WI38 (cell line): ENCODE results near the gene PRSS50.

Experiments
- H3K4me3 ChIP-seq: 2 replicates; pipeline ENCODE4 v1.5.1; 2011; ENCODE audit warnings: low read depth, mild to moderate bottlenecking, control low read depth, low read length
- TF ChIP-seq, protein P1 (sequence below): IDR thresholded peaks from 2 replicates; pipeline ENCODE4 v1.5.1; 2012; ENCODE audit warnings: low read depth, mild to moderate bottlenecking, control low read depth, low read length

The PRSS50 gene

GRCh38 chr3:46675843-46676567, 41.7 kb downstream of the PRSS50 start:
- no peak overlapping the region for H3K4me3 ChIP-seq
- TF ChIP-seq, protein P1, sequence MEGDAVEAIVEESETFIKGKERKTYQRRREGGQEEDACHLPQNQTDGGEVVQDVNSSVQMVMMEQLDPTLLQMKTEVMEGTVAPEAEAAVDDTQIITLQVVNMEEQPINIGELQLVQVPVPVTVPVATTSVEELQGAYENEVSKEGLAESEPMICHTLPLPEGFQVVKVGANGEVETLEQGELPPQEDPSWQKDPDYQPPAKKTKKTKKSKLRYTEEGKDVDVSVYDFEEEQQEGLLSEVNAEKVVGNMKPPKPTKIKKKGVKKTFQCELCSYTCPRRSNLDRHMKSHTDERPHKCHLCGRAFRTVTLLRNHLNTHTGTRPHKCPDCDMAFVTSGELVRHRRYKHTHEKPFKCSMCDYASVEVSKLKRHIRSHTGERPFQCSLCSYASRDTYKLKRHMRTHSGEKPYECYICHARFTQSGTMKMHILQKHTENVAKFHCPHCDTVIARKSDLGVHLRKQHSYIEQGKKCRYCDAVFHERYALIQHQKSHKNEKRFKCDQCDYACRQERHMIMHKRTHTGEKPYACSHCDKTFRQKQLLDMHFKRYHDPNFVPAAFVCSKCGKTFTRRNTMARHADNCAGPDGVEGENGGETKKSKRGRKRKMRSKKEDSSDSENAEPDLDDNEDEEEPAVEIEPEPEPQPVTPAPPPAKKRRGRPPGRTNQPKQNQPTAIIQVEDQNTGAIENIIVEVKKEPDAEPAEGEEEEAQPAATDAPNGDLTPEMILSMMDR, result no peak

DNA sequence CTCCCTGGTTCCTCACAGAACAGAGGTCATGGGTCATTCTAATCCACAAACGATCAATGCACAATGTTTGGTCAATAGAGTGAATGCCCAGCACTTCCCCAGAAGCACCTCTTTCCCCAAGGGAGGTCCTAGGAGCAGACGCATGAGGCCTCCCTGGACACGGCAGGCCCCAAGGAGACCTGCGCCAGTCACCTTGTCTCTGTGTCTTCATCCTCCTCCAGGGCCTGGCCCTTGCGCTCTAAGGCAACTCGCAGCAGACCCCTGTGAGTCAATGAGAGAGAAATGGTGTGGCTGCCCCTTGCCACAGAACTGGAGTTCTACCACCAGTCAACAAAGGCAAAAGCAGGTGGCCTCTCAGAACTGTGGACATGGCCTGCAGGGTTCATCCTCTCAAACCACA, 42.2 kb downstream of the PRSS50 start:
- TF ChIP-seq, protein P1, result no peak
- no peak overlapping the region for H3K4me3 ChIP-seq

- H3K4me3 ChIP-seq, result no peak overlapping the region
- TF ChIP-seq, protein P1, result no peak
These were observed 43.4 kb downstream of the PRSS50 start for GRCh38 chr3:46674031-46674845.

GRCh38 chr3:46673151-46674030, 44.3 kb downstream of the PRSS50 start:
- TF ChIP-seq, protein P1, result no peak
- no peak overlapping the region for H3K4me3 ChIP-seq

- no peak overlapping the region for H3K4me3 ChIP-seq
- TF ChIP-seq, protein P1, result no peak
These were observed 45.3 kb downstream of the PRSS50 start for GRCh38 chr3:46672349-46672695.

DNA sequence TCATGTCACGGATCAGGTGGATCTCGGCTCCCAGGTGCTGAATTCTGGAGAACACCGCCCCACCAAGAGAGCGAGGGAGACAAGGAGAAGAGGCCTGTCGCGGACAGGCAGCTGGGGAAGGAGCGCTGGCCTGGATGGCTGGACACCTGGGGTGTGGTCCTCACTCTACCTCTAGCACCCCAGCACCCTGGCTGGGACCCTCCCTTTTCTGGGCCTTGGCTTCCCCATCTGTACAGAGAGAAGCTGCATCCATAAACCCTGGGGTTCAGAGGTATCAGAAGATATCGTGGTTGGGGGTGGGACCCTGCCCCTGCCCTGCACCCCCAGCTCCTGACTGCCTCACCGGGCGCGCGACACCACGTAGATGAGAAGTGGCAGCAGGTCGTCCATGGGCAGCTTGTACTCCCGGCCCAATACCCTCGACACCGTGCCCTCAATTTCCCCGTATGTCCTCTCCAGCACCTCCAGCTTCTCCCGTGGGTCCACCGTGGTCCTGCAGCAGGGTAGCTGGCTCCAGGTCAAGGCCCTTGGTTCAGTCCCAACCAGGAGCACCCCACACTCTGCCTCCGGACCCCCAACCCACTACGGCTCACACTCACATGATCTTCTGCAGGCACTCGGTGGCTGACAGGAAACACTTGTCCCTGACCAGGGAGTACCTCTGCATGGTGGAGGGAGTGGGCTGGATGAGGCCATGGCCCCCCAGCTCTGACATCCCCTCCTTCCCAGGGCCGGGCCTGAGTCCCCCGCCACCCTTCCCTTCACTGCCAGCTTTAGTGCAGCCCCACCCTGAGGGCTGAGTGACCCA, 45.9 kb downstream of the PRSS50 start:
- no peak overlapping the region for H3K4me3 ChIP-seq
- TF ChIP-seq, protein P1, result no peak
